HG03432 (cell line): Measurements from ENCODE around the gene HOXC10.

ENCODE experiments used
- ATAC-seq: cut with Tn5 transposase; IDR thresholded peaks from one replicate; pipeline ENCODE4 v1.9.1; 2021; ENCODE audit warnings: mild to moderate bottlenecking, moderate library complexity; ENCODE audit not compliant: unreplicated experiment

HOXC10 gene

GRCh38 chr12:54001283-54002187, 16.6 kb downstream of the HOXC10 start:
- ATAC-seq, result no peak

GRCh38 chr12:54002278-54002914, 17.4 kb downstream of the HOXC10 start:
- no peak for ATAC-seq

GRCh38 chr12:54002915-54003389, 18.0 kb downstream of the HOXC10 start:
- no peak for ATAC-seq

- no peak for ATAC-seq
These were observed 18.7 kb downstream of the HOXC10 start for GRCh38 chr12:54003625-54004024.

GRCh38 chr12:54004063-54004840, 19.3 kb downstream of the HOXC10 start:
- no peak for ATAC-seq

GRCh38 chr12:54004841-54005530, 20.0 kb downstream of the HOXC10 start:
- no peak for ATAC-seq

GRCh38 chr12:54005531-54005852, 20.5 kb downstream of the HOXC10 start:
- no peak for ATAC-seq

- ATAC-seq, result peak; percentile 80
These were observed 21.1 kb downstream of the HOXC10 start for GRCh38 chr12:54005853-54006558.

- ATAC-seq, result no peak
These were observed 21.7 kb downstream of the HOXC10 start for GRCh38 chr12:54006559-54007220.

GRCh38 chr12:54007538-54008259, 22.8 kb downstream of the HOXC10 start:
- no peak for ATAC-seq

GRCh38 chr12:54008260-54008552, 23.3 kb downstream of the HOXC10 start:
- ATAC-seq, result no peak

GRCh38 chr12:54009171-54010052, 24.5 kb downstream of the HOXC10 start:
- no peak for ATAC-seq

GRCh38 chr12:54010053-54010971, 25.4 kb downstream of the HOXC10 start:
- no peak for ATAC-seq

- ATAC-seq, result no peak
These were observed 26.2 kb downstream of the HOXC10 start for GRCh38 chr12:54010972-54011664.

GRCh38 chr12:54011665-54012532, 27.0 kb downstream of the HOXC10 start:
- ATAC-seq, result no peak
